Natural killer cell (primary cell): ENCODE data around the gene GPHN. TPM values are rescaled to one million over a fixed set of nuclear protein-coding genes. Genes with fewer than 3 reads are reported as not detected.

Experiments
- ATAC-seq, 3 donors: fragments of 150-1000 bp in 2 of 3; fragments of 200-7000 bp in 1 of 3; cut with Tn5 transposase; 1 replicate in 1 of 3; 2 replicates in 2 of 3; pipeline ENCODE4 v1.10.0; 2021; ENCODE audit warnings: mild to moderate bottlenecking in 2 of 3, moderate library complexity in 2 of 3
- DNase-seq, 2 donors: peaks; one replicate each; pipeline versions ENCODE4 v3.0.0 to v3.0.0-alpha.2; 2013 to 2021; ENCODE audit warnings: mixed read lengths in 1 of 2
- H3K27ac ChIP-seq: one replicate; pipeline ENCODE4 v1.5.1; 2013; ENCODE audit warnings: mild to moderate bottlenecking, low read length
- H3K27me3 ChIP-seq: one replicate; pipeline ENCODE4 v1.6.1; 2013; ENCODE audit warnings: low read length; ENCODE audit not compliant: control insufficient read depth, insufficient read depth
- H3K36me3 ChIP-seq: one replicate; pipeline ENCODE4 v1.6.1; 2013; ENCODE audit warnings: low read length; ENCODE audit not compliant: control insufficient read depth, insufficient read depth
- H3K4me1 ChIP-seq: one replicate; pipeline ENCODE4 v1.6.1; 2013; ENCODE audit warnings: low read length; ENCODE audit not compliant: control insufficient read depth, insufficient read depth
- H3K4me3 ChIP-seq: one replicate; pipeline ENCODE4 v1.5.1; 2013; ENCODE audit warnings: low read length
- H3K9me3 ChIP-seq: one replicate; pipeline ENCODE4 v1.6.1; 2013; ENCODE audit warnings: low read length; ENCODE audit not compliant: control insufficient read depth, insufficient read depth
- H3K27ac Mint-ChIP-seq, 2 donors: one replicate each; pipeline ENCODE4 v1.8.0; 2022; ENCODE audit warnings: mild to moderate bottlenecking in 2 of 2, mixed read lengths in 2 of 2, moderate library complexity in 1 of 2
- H3K27me3 Mint-ChIP-seq, 2 donors: one replicate each; pipeline ENCODE4 v1.8.0; 2022; ENCODE audit warnings: low read depth in 2 of 2, mixed read lengths in 2 of 2
- H3K36me3 Mint-ChIP-seq: one replicate; pipeline ENCODE4 v1.8.0; 2022; ENCODE audit warnings: mixed read lengths
- H3K4me1 Mint-ChIP-seq, 2 donors: one replicate each; pipeline ENCODE4 v1.8.0; 2022; ENCODE audit warnings: mixed read lengths in 2 of 2
- H3K4me3 Mint-ChIP-seq: one replicate; pipeline ENCODE4 v1.8.0; 2022; ENCODE audit warnings: mild to moderate bottlenecking, moderate library complexity, mixed read lengths
- H3K9me3 Mint-ChIP-seq, 2 donors: one replicate each; pipeline ENCODE4 v1.8.0; 2022; ENCODE audit warnings: mixed read lengths in 2 of 2
- WGBS: methylation state at CpG from one replicate; pipeline ENCODE4 v1.1.7; 2013; ENCODE audit warnings: missing lambda C conversion rate; ENCODE audit not compliant: insufficient coverage; 5-methylcytosine and 5-hydroxymethylcytosine counted together
- intact Hi-C: fragments of 100-400 bp; cut with micrococcal nuclease; formaldehyde crosslinking; loops from one replicate; pipeline ENCODE4 v1.14.2; 2022
- total RNA-seq, 4 donors: library from RNA; stranded (reverse); fragments of 120-200 nt in 1 of 4; gene quantifications; one replicate each; pipeline versions ENCODE4 v1.2.3 to v1.2.4, GENCODE V29; 2013 to 2022
- TF ChIP-seq, protein P1 (sequence below): fragments of 200-600 bp; IDR thresholded peaks from one replicate; pipeline ENCODE4 v1.8.0; 2022; ENCODE audit warnings: antibody characterized with exemption

The GPHN gene
- total RNA-seq, 3 donors from 2014 or later (not counting 1 experiment from before 2014, with no cell fraction given) = 6.3 to 9.4 (median 8.7) TPM

DNA sequence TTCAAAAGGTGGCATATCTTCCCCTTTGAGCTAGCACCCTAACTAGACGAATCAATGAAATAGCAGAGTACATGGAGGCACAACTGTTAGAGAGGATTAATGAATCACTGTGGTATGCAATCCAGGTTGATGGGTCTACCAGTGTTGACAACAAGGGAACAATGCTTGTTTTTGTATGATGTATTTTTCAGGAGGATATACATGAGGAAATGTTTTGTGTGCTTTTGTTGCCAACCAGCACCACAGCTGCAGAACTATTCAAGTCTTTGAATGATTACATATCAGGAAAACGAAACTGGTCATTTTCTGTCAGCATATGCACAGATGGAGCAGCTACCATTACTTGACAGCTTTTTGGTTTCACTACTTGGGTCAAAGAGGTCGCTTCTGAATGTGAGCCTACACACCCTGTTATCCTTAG, 142.6 kb downstream of the GPHN start:
- intact Hi-C loops = no loop called here
- Histone ChIP-seq H3K36me3 (no peaks in the 10 kb centered on the region), H3K27ac (no peak overlapping the region), H3K4me1 (no peaks in the 10 kb centered on the region), H3K9me3 (no peaks in the 10 kb centered on the region), H3K4me3 (no peak overlapping the region), H3K27me3 (no peaks in the 10 kb centered on the region)
- no peak overlapping the region for H3K4me3 Mint-ChIP-seq
- H3K9me3 Mint-ChIP-seq = peaks cover 0 to 2% of the 10 kb centered on the region in 2 donors
- H3K36me3 Mint-ChIP-seq = peaks cover 1% of the 10 kb centered on the region
- WGBS = 71% methylated on average over 3 of the region's 3 CpGs
- TF ChIP-seq, protein P1, sequence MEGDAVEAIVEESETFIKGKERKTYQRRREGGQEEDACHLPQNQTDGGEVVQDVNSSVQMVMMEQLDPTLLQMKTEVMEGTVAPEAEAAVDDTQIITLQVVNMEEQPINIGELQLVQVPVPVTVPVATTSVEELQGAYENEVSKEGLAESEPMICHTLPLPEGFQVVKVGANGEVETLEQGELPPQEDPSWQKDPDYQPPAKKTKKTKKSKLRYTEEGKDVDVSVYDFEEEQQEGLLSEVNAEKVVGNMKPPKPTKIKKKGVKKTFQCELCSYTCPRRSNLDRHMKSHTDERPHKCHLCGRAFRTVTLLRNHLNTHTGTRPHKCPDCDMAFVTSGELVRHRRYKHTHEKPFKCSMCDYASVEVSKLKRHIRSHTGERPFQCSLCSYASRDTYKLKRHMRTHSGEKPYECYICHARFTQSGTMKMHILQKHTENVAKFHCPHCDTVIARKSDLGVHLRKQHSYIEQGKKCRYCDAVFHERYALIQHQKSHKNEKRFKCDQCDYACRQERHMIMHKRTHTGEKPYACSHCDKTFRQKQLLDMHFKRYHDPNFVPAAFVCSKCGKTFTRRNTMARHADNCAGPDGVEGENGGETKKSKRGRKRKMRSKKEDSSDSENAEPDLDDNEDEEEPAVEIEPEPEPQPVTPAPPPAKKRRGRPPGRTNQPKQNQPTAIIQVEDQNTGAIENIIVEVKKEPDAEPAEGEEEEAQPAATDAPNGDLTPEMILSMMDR = no peak
- H3K4me1 Mint-ChIP-seq = peaks cover 0 to 8% of the 10 kb centered on the region in 2 donors
- no peak for ATAC-seq
- no peaks in the 10 kb centered on the region for H3K27me3 Mint-ChIP-seq
- no peak for DNase-seq
- no peak overlapping the region for H3K27ac Mint-ChIP-seq

DNA sequence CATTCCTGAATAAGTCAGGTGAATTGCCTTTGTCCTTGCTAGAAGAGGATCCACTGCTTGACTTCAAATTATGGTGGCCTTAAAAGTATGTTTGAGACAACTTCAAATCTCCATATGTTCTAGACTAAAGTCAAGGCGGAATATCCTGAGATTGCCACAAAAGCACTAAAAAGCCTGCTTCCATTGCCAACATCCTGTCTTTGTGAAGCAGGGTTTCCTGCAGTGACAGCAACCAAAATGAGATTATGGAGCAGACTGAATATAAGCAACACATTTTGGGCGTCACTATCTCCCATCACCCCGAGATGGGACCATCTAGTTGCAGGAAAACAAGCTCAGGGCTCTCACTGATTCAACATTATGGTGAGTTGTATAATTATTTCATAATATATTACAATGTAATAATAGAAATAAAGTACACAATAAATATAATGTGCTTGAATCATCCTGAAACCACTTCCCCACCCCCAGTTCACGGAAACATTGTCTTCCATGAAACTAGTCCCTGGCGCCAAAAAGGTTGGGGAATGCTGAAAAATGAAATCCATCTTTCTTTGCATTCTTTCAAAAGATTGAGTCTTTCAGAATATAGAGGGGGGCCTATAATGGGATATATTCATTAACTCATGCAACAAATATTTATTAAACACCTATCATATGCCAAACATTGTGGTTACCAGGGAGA, 143.7 kb downstream of the GPHN start:
- Histone ChIP-seq H3K27me3 (no peaks in the 10 kb centered on the region), H3K4me3 (no peak overlapping the region), H3K4me1 (no peaks in the 10 kb centered on the region), H3K36me3 (no peaks in the 10 kb centered on the region), H3K9me3 (peaks cover under 1% of the 10 kb centered on the region), H3K27ac (no peak overlapping the region)
- Mint-ChIP-seq H3K36me3 (peaks cover 13% of the 10 kb centered on the region), H3K4me1 (peaks cover 7 to 16% of the 10 kb centered on the region in 2 donors), H3K27ac (no peak overlapping the region), H3K27me3 (no peaks in the 10 kb centered on the region), H3K9me3 (peaks cover under 1 to 7% of the 10 kb centered on the region in 2 donors), H3K4me3 (no peak overlapping the region)
- no peak for DNase-seq
- no peak for ATAC-seq
- WGBS = 87% methylated on average over 3 of the region's 5 CpGs
- TF ChIP-seq, protein P1 = no peak
- intact Hi-C loops = no loop called here

DNA sequence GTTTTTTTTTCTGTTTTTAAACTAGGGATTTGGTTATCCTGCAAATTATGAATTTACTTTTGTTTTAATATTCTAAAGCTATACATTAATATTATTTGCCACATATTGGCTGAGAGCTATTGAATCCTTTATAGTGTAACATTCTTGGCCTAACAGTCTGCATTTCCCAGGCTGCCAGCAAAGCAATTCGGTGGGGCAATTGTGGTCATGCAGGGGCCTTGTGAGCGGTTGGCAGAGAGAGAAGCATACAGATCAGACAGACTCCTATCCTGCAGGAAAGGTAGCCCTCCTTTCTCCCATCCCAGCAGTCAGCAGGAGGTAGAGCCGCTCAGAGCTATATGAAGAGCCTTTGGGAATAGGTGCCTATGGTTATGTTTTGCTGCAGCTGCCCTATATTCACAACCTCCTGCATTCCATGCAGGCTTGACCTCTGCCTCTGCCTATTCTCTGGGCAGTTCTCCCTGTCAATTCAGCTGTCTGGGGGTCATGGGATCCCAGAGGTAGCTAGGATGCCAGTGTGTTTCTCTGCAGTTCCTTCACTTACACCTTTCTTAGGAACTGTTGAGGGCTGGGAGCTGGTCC, 144.7 kb downstream of the GPHN start:
- DNase-seq (no peak), ATAC-seq (no peak)
- TF ChIP-seq, protein P1 = no peak
- Histone ChIP-seq H3K4me1 (no peaks in the 10 kb centered on the region), H3K36me3 (no peaks in the 10 kb centered on the region), H3K4me3 (no peak overlapping the region), H3K27ac (no peak overlapping the region), H3K27me3 (no peaks in the 10 kb centered on the region), H3K9me3 (peaks cover 7% of the 10 kb centered on the region)
- Mint-ChIP-seq H3K4me3 (no peak overlapping the region), H3K36me3 (peaks cover 15% of the 10 kb centered on the region), H3K4me1 (peaks cover 9 to 17% of the 10 kb centered on the region in 2 donors), H3K27ac (no peak overlapping the region), H3K9me3 (peaks cover 2 to 7% of the 10 kb centered on the region in 2 donors), H3K27me3 (no peaks in the 10 kb centered on the region)
- 90% methylated on average over 2 of the region's 3 CpGs for WGBS
- intact Hi-C loops = no loop called here
